ENCODE data around the gene ACTL8.
"Not testable (repeated sequence)": the region's sequence is repeated elsewhere in the genome, so short reads cannot be mapped to it uniquely, and the experiment has no call there.

The ACTL8 gene

GRCh38 chr1:17743925-17744324 is 11.2 kb upstream of the ACTL8 start:
- DNase-seq (ENCODE audit: extremely low spot score), result no peak
- CTCF ChIA-PET, result no interaction called here
- TF ChIP-seq LEF1 (IDR thresholded peaks at IDR 0.05; ENCODE audit: borderline replicate concordance), result no peak
- no peak for TF ChIP-seq SUZ12 (IDR thresholded peaks at IDR 0.05)
- no peak for TF ChIP-seq FOXK2 (IDR thresholded peaks at IDR 0.05)
- no peak for TF ChIP-seq ZNF384 (IDR thresholded peaks at IDR 0.05)
- TF ChIP-seq SP1 (IDR thresholded peaks at IDR 0.05), result no peak
- TF ChIP-seq TARDBP (IDR thresholded peaks at IDR 0.05), result no peak
- no peak for TF ChIP-seq ARNT (IDR thresholded peaks at IDR 0.05)
- no peak for TF ChIP-seq BHLHE40 (IDR thresholded peaks at IDR 0.05; ENCODE audit: borderline replicate concordance)
- TF ChIP-seq CTBP1 (IDR thresholded peaks at IDR 0.05; ENCODE audit: borderline replicate concordance), result no peak
- no peak for TF ChIP-seq L3MBTL2 (conservative IDR thresholded peaks at IDR 0.05)
- TF ChIP-seq FOXA1 (IDR thresholded peaks at IDR 0.05), result no peak
- TF ChIP-seq FOXM1 (IDR thresholded peaks at IDR 0.05; ENCODE audit: borderline replicate concordance), result no peak
- TF ChIP-seq PKNOX1 (IDR thresholded peaks at IDR 0.05), result no peak
- no peak for TF ChIP-seq ELF4 (IDR thresholded peaks at IDR 0.05)
- TF ChIP-seq NFRKB (IDR thresholded peaks at IDR 0.05), result no peak
- no peak for TF ChIP-seq HDGF (IDR thresholded peaks at IDR 0.05; ENCODE audit: borderline replicate concordance)
- POLR2A ChIA-PET, result no interaction called here

GRCh38 chr1:17744666-17745478 is 10.3 kb upstream of the ACTL8 start:
- DNase-seq (ENCODE audit: extremely low spot score), result no peak
- POLR2A ChIA-PET, result no interaction called here
- CTCF ChIA-PET, result interaction anchor here (1.1 kb wide), 1 partner anchor 28 kb away, joined by 10 read pairs; no protein-coding TSS in a partner anchor
- TF ChIP-seq ELF4 (IDR thresholded peaks at IDR 0.05), result no peak
- no peak for TF ChIP-seq FOXA1 (IDR thresholded peaks at IDR 0.05)
- TF ChIP-seq BHLHE40 (IDR thresholded peaks at IDR 0.05; ENCODE audit: borderline replicate concordance), result no peak
- no peak for TF ChIP-seq SP1 (IDR thresholded peaks at IDR 0.05)
- no peak for TF ChIP-seq FOXM1 (IDR thresholded peaks at IDR 0.05; ENCODE audit: borderline replicate concordance)
- no peak for TF ChIP-seq PKNOX1 (IDR thresholded peaks at IDR 0.05)

GRCh38 chr1:17745479-17745955 is 9.6 kb upstream of the ACTL8 start:
- POLR2A ChIA-PET, result no interaction called here
- DNase-seq (ENCODE audit: extremely low spot score), result no peak
- CTCF ChIA-PET, result interaction anchor here (0.7 to 1.1 kb wide), 2 partner anchors 27 to 823 kb away, joined by 3 to 10 read pairs; no protein-coding TSS in a partner anchor
- TF ChIP-seq ZNF384 (IDR thresholded peaks at IDR 0.05), result no peak
- no peak for TF ChIP-seq HDGF (IDR thresholded peaks at IDR 0.05; ENCODE audit: borderline replicate concordance)
- no peak for TF ChIP-seq FOXA1 (IDR thresholded peaks at IDR 0.05)
- TF ChIP-seq LEF1 (IDR thresholded peaks at IDR 0.05; ENCODE audit: borderline replicate concordance), result no peak
- TF ChIP-seq ELF4 (IDR thresholded peaks at IDR 0.05), result no peak
- no peak for TF ChIP-seq FOXK2 (IDR thresholded peaks at IDR 0.05)
- no peak for TF ChIP-seq ARNT (IDR thresholded peaks at IDR 0.05)
- TF ChIP-seq PKNOX1 (IDR thresholded peaks at IDR 0.05), result no peak
- no peak for TF ChIP-seq TARDBP (IDR thresholded peaks at IDR 0.05)
- TF ChIP-seq NFRKB (IDR thresholded peaks at IDR 0.05), result no peak
- TF ChIP-seq SUZ12 (IDR thresholded peaks at IDR 0.05), result no peak
- no peak for TF ChIP-seq FOXM1 (IDR thresholded peaks at IDR 0.05; ENCODE audit: borderline replicate concordance)
- TF ChIP-seq CTBP1 (IDR thresholded peaks at IDR 0.05; ENCODE audit: borderline replicate concordance), result no peak
- no peak for TF ChIP-seq BHLHE40 (IDR thresholded peaks at IDR 0.05; ENCODE audit: borderline replicate concordance)
- no peak for TF ChIP-seq SP1 (IDR thresholded peaks at IDR 0.05)
- TF ChIP-seq L3MBTL2 (conservative IDR thresholded peaks at IDR 0.05), result no peak

GRCh38 chr1:17746281-17746680 is 8.9 kb upstream of the ACTL8 start:
- CTCF ChIA-PET, result interaction anchor here (0.5 to 0.7 kb wide), 2 partner anchors 822 to 1038 kb away, joined by 3 to 4 read pairs; no protein-coding TSS in a partner anchor
- DNase-seq (ENCODE audit: extremely low spot score); POLR2A ChIA-PET: not testable (repeated sequence)

GRCh38 chr1:17746920-17747319 is 8.2 kb upstream of the ACTL8 start:
- TF ChIP-seq SUZ12 (IDR thresholded peaks at IDR 0.05), result no peak
- no peak for TF ChIP-seq L3MBTL2 (conservative IDR thresholded peaks at IDR 0.05)
- TF ChIP-seq NFRKB (IDR thresholded peaks at IDR 0.05), result no peak
- TF ChIP-seq ELF4 (IDR thresholded peaks at IDR 0.05), result no peak
- no peak for TF ChIP-seq ARNT (IDR thresholded peaks at IDR 0.05)
- TF ChIP-seq FOXA1 (IDR thresholded peaks at IDR 0.05), result no peak
- no peak for TF ChIP-seq FOXM1 (IDR thresholded peaks at IDR 0.05; ENCODE audit: borderline replicate concordance)
- TF ChIP-seq HDGF (IDR thresholded peaks at IDR 0.05; ENCODE audit: borderline replicate concordance), result no peak
- TF ChIP-seq SP1 (IDR thresholded peaks at IDR 0.05), result no peak
- no peak for TF ChIP-seq BHLHE40 (IDR thresholded peaks at IDR 0.05; ENCODE audit: borderline replicate concordance)
- no peak for TF ChIP-seq PKNOX1 (IDR thresholded peaks at IDR 0.05)
- no peak for TF ChIP-seq LEF1 (IDR thresholded peaks at IDR 0.05; ENCODE audit: borderline replicate concordance)
- no peak for TF ChIP-seq TARDBP (IDR thresholded peaks at IDR 0.05)
- TF ChIP-seq CTBP1 (IDR thresholded peaks at IDR 0.05; ENCODE audit: borderline replicate concordance), result no peak
- TF ChIP-seq ZNF384 (IDR thresholded peaks at IDR 0.05), result no peak
- no peak for TF ChIP-seq FOXK2 (IDR thresholded peaks at IDR 0.05)
- CTCF ChIA-PET, result no interaction called here
- no peak for DNase-seq (ENCODE audit: extremely low spot score)
- POLR2A ChIA-PET, result no interaction called here

All from HEK293T (cell line).